Measurements from ENCODE around the gene ANP32E. TPM values are rescaled to one million over a fixed set of nuclear protein-coding genes. Genes with fewer than 3 reads are reported as not detected.
A peak's percentile ranks its signal among the peaks of the same experiment; 100 is the strongest.

Gene ANP32E
- total and polyA plus RNA-seq, 2 of the 13 experiments (the other 11 are each of a cell fraction or from before 2014, with no cell fraction given): 10.3 to 53.0 TPM

DNA sequence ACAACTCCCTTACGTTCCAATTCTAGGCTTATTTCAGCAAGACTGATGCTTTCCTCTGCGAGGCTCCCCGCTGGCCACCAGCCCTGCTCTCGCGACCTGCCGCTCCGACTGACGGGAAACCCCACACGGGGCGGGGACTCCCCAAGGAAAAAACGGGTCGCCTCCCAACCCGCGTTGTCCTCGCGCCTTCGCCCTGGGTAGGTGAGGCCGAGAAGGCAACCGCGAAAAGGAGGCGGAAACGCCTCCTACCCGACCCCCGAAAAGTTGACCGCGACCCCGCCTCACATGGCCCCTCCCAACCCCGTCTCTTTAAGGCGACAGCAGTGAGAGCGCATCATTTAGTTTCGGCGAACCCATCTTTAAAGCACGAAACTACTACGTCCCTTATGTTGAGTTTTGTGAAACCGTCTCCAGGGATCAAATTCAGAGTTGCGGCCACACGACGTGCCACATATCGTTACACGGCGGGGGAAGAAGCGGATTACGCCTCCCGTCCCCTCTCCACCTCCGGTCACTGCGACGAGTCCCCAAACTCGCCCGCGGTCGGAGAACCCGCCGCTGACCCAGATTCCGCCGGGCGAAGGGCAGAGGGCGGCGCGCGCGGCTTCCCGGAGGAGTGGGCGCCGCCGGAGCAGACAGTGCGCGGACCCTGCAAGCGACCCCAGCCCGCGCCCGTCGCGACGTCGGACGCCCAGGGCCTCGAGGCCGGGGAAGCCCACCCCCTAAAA lies 1.2 kb downstream of the ANP32E start (continued):
- TF ChIP-seq, protein P1, sequence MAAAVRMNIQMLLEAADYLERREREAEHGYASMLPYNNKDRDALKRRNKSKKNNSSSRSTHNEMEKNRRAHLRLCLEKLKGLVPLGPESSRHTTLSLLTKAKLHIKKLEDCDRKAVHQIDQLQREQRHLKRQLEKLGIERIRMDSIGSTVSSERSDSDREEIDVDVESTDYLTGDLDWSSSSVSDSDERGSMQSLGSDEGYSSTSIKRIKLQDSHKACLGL (CRISPR knock-in tag; IDR thresholded peaks at IDR 0.05): 0 out of 2 replicates have a peak, but pooled peaks have one; percentile 27
- peak; percentile 79 for TF ChIP-seq ZNF891 (CRISPR knock-in tag; IDR thresholded peaks at IDR 0.05)
- TF ChIP-seq, protein P2, sequence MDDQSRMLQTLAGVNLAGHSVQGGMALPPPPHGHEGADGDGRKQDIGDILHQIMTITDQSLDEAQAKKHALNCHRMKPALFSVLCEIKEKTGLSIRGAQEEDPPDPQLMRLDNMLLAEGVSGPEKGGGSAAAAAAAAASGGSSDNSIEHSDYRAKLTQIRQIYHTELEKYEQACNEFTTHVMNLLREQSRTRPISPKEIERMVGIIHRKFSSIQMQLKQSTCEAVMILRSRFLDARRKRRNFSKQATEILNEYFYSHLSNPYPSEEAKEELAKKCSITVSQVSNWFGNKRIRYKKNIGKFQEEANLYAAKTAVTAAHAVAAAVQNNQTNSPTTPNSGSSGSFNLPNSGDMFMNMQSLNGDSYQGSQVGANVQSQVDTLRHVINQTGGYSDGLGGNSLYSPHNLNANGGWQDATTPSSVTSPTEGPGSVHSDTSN (CRISPR knock-in tag; IDR thresholded peaks at IDR 0.05; ENCODE audit: borderline replicate concordance): no peak
- TF ChIP-seq ZNF30 (CRISPR knock-in tag; IDR thresholded peaks at IDR 0.05): no peak
- no peak for TF ChIP-seq GTF2F1 (IDR thresholded peaks at IDR 0.05; ENCODE audit: low read length)
- TF ChIP-seq GZF1 (CRISPR knock-in tag; IDR thresholded peaks at IDR 0.05): no peak
- TF ChIP-seq, protein P3, sequence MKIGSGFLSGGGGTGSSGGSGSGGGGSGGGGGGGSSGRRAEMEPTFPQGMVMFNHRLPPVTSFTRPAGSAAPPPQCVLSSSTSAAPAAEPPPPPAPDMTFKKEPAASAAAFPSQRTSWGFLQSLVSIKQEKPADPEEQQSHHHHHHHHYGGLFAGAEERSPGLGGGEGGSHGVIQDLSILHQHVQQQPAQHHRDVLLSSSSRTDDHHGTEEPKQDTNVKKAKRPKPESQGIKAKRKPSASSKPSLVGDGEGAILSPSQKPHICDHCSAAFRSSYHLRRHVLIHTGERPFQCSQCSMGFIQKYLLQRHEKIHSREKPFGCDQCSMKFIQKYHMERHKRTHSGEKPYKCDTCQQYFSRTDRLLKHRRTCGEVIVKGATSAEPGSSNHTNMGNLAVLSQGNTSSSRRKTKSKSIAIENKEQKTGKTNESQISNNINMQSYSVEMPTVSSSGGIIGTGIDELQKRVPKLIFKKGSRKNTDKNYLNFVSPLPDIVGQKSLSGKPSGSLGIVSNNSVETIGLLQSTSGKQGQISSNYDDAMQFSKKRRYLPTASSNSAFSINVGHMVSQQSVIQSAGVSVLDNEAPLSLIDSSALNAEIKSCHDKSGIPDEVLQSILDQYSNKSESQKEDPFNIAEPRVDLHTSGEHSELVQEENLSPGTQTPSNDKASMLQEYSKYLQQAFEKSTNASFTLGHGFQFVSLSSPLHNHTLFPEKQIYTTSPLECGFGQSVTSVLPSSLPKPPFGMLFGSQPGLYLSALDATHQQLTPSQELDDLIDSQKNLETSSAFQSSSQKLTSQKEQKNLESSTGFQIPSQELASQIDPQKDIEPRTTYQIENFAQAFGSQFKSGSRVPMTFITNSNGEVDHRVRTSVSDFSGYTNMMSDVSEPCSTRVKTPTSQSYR (CRISPR knock-in tag; IDR thresholded peaks at IDR 0.05; ENCODE audit: borderline replicate concordance): peak; percentile 5; the same call in 1 of the 2 replicates
- no peak for TF ChIP-seq ZNF460 (CRISPR knock-in tag; IDR thresholded peaks at IDR 0.05; ENCODE audit: borderline replicate concordance)
- TF ChIP-seq, protein P4, sequence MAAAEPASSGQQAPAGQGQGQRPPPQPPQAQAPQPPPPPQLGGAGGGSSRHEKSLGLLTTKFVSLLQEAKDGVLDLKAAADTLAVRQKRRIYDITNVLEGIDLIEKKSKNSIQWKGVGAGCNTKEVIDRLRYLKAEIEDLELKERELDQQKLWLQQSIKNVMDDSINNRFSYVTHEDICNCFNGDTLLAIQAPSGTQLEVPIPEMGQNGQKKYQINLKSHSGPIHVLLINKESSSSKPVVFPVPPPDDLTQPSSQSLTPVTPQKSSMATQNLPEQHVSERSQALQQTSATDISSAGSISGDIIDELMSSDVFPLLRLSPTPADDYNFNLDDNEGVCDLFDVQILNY (CRISPR knock-in tag; conservative IDR thresholded peaks at IDR 0.05): no peak
- no peak for TF ChIP-seq ZNF124 (CRISPR knock-in tag; IDR thresholded peaks at IDR 0.05)
- TF ChIP-seq TCF7L2 (IDR thresholded peaks at IDR 0.05; ENCODE audit: low read depth, low read length): no peak
- TF ChIP-seq ZC3H4 (CRISPR knock-in tag; IDR thresholded peaks at IDR 0.05; ENCODE audit: borderline replicate concordance): no peak
- TF ChIP-seq ZNF20 (CRISPR knock-in tag; IDR thresholded peaks at IDR 0.05): no peak
- peak; percentile 40 for TF ChIP-seq ZNF883 (CRISPR knock-in tag; IDR thresholded peaks at IDR 0.05; ENCODE audit: not compliant biosample characterization)
- TF ChIP-seq SMARCE1 (IDR thresholded peaks at IDR 0.05; ENCODE audit: borderline replicate concordance): no peak
- TF ChIP-seq SP5 (CRISPR knock-in tag; IDR thresholded peaks at IDR 0.05; ENCODE audit: borderline replicate concordance, low read depth): peak; percentile 38; the same call in 1 of the 2 replicates
- TF ChIP-seq AHR (CRISPR knock-in tag; IDR thresholded peaks at IDR 0.05): no peak
- no peak for TF ChIP-seq ZNF552 (CRISPR knock-in tag; IDR thresholded peaks at IDR 0.05; ENCODE audit: borderline replicate concordance)
- no peak for TF ChIP-seq ZNF468 (CRISPR knock-in tag; IDR thresholded peaks at IDR 0.05)
- TF ChIP-seq MIER3 (CRISPR knock-in tag; IDR thresholded peaks at IDR 0.05; ENCODE audit: borderline replicate concordance): 0 out of 2 replicates have a peak, but pooled peaks have one; percentile 14
- TF ChIP-seq GATA4 (IDR thresholded peaks at IDR 0.05; ENCODE audit: borderline replicate concordance, low read depth): no peak
- TF ChIP-seq, protein P5, sequence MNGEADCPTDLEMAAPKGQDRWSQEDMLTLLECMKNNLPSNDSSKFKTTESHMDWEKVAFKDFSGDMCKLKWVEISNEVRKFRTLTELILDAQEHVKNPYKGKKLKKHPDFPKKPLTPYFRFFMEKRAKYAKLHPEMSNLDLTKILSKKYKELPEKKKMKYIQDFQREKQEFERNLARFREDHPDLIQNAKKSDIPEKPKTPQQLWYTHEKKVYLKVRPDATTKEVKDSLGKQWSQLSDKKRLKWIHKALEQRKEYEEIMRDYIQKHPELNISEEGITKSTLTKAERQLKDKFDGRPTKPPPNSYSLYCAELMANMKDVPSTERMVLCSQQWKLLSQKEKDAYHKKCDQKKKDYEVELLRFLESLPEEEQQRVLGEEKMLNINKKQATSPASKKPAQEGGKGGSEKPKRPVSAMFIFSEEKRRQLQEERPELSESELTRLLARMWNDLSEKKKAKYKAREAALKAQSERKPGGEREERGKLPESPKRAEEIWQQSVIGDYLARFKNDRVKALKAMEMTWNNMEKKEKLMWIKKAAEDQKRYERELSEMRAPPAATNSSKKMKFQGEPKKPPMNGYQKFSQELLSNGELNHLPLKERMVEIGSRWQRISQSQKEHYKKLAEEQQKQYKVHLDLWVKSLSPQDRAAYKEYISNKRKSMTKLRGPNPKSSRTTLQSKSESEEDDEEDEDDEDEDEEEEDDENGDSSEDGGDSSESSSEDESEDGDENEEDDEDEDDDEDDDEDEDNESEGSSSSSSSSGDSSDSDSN (CRISPR knock-in tag; IDR thresholded peaks at IDR 0.05): peak; percentile 83
